Transverse colon (tissue), 3 donors: ENCODE results near the gene IP6K3.

Source experiments
- CTCF ChIP-seq, 5 experiments: fragments of 200-600 bp in 3 of 5; fragments of 450-650 bp in 2 of 5; sonication (generic) in 3 of 5; IDR thresholded peaks; 1 replicate in 2 of 5; 2 replicates in 3 of 5; pipeline ENCODE4 v1.5.1; 2016 to 2017; ENCODE audit warnings: antibody characterized with exemption in 5 of 5, inconsistent platforms in 3 of 5, mild to moderate bottlenecking in 2 of 5, moderate library complexity in 1 of 5
- POLR2A ChIP-seq: fragments of 450-650 bp; IDR thresholded peaks from one replicate; pipeline ENCODE4 v1.6.1; 2016; ENCODE audit warnings: antibody characterized with exemption, mild to moderate bottlenecking, moderate library complexity

GRCh38 chr6:33794910-33795623, 48.4 kb upstream of the IP6K3 start:
- TF ChIP-seq CTCF (IDR thresholded peaks at IDR 0.05) (no peak), POLR2A (no peak)
